ENCODE results near the gene PPIF. TPM values are rescaled to one million over a fixed set of nuclear protein-coding genes. Genes with fewer than 3 reads are reported as not detected.

The PPIF gene
- total RNA-seq, 1 donor from 2014 or later: 58.7 TPM

DNA sequence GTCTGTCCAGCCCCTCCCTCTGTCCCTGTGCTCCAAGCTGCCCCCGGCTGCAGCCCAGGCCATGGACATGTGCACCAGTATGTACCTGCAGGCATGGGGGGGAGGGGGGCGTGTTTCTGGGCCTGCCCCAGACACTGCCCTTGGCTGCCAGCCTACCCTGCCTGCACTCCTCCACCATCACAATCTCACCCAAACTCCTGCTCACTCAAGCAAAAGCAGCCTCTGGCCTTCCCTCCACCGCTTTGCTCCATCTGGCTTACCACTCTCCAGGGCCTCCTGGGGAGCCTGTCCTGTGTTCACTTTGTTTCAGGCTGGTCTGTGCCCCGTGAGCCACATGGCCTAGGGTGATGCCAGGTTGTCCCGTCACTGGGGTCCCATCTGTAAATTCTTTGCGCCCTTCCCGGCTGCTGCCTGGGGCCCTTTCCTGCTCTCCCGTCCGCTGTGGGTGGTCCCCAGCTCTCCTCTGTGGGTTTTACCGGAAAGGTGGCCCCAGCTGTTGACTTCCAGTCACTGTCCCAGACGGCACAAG is 33.3 kb upstream of the PPIF start:
- no peak for DNase-seq (ENCODE audit: low read depth)

DNA sequence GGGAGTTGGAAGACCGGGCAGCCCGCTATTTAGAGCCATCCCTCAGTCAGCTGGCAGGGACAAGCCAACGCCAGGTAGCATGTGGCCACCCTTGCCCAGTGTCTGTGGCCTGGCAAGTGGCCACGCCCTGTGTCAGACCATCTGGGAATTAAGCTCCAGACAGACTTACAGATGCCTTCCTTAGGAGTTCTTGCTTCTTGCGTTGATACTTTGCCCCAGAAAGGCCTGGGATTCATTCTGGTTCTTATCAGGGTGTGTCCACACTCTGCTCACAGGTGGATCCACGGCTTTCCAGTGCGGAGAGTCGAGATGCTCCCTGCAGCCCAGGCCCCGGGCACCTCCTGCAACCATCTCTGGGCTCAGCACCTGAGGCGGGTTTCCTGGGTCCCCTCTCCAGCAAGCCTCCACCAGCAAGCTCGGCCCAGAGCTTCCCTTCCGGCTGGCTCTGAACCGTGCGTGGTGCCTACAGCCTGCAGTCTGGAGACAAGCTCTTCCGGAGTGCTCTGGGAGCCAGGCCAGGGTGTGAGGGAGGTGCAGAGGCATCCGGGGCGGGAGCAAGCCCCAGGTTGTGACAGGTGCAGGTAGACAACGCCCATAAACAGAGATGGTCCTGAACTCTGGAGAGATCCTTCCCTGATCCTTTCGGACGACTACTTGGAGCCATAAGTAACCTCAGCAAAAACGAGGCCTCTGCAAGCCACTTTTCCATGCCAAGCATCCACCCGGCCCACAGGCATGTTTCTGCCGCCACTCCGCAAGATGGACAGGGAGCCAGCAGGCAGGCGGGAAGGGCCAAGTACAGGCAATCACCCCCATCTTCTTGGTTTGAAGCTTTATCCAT is 32.3 kb upstream of the PPIF start:
- no peak for DNase-seq (ENCODE audit: low read depth)

DNA sequence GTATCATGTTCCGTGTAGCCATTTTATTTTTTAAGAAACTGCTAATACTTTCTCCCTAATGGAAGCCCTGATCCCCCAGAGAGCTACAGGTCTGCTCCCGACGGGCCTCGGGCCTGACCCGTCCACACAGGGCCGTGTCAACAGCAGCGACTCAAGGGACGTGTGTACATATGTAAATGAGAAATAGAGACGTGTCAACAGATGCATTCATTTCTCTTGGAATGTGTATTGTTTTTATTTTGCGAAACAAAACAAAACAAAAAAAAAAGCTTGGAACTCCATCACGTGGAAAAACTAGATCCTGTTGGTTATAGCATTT is 31.7 kb upstream of the PPIF start:
- DNase-seq (ENCODE audit: low read depth): no peak

DNA sequence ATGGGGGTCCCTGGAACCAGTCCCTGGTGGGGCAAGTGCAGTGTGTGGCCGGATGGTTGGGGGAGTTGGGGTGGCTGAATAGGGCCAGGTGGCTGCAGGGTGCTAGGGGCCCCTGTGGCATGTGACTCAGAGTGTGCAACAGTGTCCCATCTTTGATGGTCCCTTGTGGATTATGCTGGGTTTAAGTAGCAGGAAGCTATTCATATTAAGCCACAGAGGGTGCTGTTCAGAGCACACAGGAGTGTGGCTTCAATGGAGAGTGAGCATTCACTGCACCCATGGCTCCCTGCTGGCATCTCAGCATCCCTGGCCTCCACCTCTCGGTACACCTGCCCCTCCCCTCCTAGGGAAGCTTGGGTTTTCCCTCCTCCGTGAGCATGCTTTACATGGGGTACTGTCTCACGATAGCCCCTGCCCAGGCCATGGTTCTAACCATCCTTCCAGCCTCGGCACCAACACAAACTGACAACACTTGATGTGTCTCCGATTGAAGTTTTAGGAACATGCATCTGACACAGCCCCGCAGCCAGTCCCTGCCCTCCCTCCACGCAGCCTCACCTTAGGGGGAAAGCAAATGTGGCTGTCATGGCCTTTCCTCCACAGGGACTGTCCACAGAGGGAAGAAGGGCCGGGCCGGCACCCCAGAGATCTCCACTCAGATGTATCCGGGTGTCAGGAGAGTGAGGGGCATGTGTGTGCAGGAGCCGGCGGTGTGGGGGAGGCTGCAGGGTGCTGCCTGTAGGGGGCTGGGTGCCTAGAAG is 30.4 kb upstream of the PPIF start:
- peak; percentile 36 for DNase-seq (ENCODE audit: low read depth)

DNA sequence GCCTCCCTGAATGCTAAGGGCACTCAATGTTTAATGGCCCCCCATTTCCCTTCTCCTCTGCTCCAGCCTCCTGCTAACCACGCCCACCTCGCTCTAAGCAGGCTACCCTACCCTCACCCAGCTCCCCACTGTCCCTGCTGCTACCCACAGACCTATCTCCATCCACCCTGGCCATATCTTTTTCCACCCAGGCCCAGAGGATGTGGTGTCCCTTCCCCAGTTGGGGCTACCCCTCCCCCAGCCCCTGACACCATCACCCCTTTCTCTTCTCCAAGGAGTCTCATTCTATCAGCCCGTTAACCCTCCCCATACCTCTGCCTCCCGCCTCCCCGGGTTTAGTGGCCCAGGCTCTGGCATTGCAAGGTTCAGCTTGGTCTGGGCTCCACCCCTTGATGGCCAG is 28.9 kb upstream of the PPIF start:
- no peak for DNase-seq (ENCODE audit: low read depth)

DNA sequence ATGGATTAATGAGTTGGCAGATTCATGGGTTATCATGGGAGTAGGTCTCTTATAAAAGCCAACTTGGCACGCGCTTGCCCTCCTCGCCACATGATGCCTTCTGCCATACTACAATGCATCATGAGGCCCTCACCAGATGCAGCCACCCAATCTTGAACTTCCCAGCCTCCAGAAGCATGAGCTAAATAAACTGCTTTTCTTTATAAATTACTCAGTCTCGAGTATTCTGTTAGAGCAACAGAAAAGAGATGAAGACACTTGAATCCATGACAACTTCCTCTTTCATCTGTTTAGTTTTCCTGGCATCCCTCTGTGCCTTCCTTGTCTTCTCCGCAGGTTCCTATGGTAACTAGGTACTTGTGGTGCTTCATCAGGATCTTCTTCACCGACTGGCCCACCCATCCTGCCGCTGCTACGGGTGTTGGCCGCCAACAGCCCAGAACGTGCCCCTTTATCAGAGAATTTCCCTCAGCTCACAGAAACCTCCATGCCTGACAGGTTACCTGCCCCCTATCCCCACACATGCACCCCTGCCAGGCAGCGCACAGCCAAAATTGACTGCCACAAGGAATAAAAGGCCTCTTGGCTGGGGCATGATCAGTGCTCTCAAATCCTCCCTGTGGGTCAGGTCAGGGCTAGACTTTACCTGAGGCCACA is 28.0 kb upstream of the PPIF start:
- no peak for DNase-seq (ENCODE audit: low read depth)

DNA sequence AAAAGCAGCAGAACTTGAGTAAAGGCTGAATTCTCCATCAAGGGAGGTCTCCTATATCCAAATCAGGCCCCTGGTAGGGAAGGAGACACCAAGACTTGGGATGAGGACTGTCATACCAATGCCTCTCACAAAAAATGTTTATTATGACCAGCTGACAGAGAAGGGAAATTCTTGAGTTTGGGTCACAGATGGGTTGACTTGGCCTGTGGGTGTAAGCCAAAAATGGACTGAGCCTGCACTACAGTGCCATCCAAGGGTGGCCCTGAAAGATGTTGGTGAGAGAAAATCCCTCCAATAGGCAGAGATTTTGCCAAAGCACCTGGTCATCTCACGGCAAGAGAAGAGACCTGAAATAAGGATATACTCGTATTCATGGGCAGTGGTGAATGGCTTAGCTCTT is 27.0 kb upstream of the PPIF start:
- DNase-seq (ENCODE audit: low read depth): no peak

DNA sequence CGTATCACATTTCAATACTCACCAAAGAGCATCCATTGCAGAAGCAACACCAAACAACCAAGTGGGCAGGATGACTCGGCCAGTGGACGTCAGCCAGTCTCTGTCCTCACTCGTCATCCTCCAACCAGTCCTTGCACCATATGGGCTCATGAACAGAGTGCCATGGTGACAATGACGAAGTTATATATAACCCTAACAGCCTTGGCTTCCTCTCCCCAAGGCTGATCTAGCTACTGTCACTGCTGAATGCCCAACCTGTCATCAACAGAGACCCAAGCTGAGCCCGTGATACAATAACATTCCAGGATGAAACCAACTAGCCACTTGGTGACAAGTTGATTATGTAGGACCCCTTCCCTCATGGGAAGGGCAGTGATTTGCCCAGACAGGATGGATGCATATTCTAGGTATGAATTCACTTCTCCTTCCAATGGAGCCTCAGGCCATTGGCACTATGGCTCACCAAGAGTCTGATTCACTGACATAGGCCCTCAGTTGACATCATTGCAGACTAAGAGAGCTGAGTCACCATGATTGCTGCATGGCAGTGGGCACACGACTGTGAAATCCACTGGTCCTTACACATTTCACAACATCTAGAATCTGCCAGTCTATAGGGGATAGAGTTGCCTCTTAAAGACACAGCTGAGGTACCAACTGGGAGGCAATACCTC is 26.3 kb upstream of the PPIF start:
- peak; percentile 97 for DNase-seq (ENCODE audit: low read depth)

DNA sequence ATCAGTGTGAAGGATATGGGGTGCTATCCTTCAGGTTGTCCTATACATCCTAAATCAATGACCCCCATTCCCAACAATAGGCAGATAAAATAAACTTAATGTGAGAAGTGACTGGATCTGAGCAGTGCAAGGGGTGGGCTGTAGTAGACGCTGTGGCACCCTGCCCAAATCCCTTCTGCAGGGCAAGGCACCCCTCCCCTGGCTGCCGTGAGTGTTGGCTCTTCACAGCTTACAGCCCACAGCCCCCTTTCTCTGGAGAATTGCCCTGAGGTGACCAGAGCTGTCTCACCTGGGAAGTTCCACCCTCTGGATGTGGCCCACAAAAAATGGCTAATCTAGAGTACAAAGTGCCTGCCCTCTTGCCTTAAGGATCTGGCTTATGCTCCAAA is 25.8 kb upstream of the PPIF start:
- no peak for DNase-seq (ENCODE audit: low read depth)

DNA sequence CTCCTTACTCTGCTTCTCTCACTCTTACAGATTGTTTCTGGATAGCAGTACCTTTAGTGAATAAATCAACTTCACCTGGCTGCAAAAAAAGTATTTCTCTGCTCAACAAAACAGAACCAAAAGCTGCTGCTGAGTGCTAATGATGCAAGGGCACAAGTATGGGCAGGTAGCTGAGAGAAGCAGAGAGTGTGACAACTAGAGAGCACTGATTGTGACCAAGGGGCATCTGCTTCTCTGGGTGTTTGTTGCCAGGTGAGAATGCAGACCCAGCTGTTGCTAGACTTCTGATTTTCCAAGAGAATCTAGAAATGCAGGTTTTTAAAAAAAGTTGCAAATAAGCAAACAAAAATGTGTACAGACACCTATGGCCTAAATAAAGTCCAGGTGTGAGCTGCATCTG is 25.3 kb upstream of the PPIF start:
- no peak for DNase-seq (ENCODE audit: low read depth)

DNA sequence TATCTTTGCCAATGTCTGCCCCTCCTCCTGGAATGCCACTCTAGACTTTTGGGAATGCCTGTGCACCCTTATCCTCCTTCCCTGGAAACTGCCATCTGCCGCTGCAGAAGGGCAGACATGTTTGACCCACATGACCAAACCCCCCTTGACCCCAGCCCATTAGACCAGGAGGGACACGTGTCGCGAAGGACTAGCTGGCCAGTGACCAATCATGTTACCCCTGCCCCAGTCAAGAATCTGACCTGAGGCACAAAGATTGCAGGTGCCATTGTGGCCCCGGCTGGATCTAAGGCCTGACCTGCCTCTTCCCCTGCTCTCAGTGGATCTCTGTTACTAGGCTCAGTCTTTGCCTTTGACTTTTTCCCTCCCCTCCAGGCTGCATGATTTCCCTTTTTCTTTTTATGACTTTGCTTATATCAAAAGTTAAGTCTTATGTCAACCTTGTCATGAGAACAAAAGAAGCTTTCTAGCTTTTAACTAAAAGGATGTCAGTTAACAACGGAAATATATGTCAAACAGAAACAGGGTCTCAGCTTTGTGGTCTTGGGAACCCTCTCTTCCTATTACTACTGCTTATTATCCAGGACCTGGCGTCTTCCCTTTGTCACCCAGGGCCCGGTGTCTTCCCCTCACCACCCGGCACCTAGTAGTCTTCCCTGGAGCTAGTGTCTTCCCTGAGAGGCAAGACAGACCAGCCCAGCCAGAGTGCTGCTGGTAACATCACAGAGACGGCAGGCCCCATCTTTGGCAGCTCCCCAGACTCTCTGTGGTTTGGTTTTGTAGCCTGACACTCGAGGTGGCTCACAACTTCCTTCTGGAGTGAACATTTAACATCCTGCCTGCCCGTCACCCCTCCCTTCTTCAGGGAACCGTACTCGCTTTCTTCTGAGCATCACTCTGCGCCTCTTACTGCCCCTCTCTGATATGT is 24.4 kb upstream of the PPIF start:
- DNase-seq (ENCODE audit: low read depth): peak; percentile 68

DNA sequence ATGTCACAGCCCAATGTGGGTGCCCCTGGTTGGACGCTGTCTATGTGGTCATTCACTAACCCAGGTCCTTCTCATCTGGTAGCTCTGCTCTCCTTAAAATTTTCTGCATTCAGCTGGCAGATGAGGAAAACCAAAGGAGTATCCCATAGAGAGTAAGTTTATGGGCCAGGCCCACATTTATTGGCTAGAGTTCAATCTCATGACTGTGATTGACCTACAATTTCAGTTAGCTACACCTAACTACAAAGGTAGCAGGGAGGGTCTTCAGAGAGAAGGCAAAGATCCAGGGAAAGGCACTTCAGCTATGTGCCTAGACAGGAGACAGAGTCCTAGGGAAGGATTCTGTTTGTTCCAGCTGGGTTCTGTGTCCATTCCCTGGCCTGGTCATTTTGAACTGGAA is 23.7 kb upstream of the PPIF start:
- DNase-seq (ENCODE audit: low read depth): no peak

DNA sequence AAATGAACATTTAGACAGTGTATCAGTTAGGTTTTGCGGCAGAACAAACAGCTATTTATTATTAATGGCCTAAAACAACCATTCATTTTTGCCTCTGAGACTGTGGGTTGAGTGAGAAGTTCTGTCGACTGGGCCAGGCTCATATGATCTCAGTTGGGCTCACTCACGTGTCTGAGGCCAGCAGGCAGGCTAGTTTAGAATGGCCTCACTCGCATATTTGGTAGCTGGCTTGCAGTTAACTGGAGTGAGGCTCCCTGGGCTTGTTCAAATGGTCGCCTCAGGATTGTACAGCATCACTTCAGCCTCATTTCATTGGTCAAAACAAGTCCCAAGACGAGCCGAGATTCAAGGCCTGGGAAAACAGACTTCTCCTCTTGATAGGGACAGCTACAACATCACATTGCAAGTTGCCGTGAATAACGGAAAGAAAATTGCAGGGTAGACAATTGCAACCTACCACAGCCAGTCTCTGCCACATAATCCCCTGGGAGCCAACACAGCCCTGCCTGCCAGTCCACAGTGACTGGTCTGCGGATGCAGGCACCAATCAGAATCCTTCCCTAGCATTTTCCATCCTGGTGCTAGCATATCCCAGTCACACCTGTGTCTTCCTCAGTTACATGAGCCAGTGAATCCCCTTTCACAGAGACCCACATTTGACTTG is 23.1 kb upstream of the PPIF start:
- no peak for DNase-seq (ENCODE audit: low read depth)

DNA sequence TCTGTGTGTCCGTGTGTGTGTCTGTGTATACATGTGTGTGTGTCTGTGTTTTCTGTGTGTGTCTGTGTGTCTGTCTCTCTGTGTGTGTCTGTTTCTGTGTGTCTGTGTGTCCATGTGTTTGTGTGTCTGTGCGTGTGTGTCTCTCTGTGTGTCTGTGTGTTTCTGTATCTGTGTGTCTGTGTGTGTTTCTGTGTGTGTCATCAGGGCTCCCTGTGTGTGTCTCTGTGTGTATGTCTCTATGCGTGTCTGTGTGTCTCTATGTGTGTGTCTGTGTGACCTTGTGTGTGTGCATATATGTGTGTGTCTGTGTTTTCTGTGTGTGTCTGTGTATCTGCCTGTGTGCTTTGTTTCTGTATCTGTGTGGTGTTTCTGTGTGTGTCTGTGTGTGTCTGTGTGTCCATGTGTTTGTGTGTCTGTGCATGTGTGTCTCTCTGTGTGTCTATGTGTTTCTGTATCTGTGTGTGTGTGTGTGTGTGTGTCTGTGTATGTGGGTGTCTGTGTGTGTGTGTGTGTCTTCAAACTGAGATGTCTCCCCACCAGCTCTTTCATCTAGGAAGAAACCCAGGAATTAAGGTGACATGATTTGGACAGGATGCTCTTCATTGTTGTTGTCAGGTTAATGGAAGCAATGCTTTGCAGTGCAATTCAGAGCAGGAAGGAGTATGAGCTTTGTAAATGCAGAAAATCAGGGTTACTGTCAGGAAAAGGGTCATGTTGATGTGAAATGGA is 20.7 kb upstream of the PPIF start:
- no peak for DNase-seq (ENCODE audit: low read depth)

DNA sequence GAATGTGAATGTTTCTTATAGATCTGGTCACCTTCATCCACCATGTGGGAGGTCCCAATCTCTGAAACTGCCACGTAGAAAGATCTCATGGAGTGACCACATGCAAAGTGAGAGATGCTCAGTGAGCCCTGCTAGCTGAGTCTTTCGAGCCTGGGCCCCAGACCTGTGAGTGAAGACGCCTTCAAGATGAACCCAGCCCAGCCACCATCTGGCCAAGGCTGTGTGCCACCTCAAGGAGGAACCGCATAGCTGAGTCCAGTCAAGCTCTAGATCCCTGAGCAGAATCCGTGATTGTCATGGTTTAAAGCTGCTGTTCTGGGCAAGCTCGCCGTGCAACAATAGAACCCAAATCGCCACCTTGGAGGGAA is 20.2 kb upstream of the PPIF start:
- no peak for DNase-seq (ENCODE audit: low read depth)

DNA sequence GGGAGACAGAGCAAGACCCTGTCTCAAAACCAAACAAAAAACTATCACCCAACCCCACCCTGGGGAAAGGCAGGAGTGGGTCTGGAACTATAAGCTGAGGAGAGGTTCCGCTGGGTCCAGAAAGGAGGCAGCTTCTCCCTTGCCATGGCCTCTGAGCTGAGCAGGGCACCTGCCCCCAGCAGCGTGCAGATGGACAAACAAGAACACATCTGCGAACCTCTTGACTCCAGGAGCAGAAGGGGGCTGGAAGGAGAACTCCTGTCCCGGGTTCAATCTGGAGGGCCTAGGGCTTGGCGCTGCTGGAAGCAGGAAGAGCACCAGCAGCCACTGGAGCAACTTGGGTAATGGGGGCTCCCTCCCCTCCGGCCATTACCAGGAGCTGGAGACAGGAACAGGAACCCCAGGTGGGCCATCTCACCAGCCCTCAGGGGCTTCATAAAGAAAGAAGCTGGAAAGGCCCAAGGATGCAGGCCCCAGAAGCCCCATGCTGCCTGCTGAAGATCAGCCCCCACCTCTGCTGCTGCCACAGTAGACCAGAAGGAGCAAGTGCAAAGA is 19.0 kb upstream of the PPIF start:
- DNase-seq (ENCODE audit: low read depth): no peak

DNA sequence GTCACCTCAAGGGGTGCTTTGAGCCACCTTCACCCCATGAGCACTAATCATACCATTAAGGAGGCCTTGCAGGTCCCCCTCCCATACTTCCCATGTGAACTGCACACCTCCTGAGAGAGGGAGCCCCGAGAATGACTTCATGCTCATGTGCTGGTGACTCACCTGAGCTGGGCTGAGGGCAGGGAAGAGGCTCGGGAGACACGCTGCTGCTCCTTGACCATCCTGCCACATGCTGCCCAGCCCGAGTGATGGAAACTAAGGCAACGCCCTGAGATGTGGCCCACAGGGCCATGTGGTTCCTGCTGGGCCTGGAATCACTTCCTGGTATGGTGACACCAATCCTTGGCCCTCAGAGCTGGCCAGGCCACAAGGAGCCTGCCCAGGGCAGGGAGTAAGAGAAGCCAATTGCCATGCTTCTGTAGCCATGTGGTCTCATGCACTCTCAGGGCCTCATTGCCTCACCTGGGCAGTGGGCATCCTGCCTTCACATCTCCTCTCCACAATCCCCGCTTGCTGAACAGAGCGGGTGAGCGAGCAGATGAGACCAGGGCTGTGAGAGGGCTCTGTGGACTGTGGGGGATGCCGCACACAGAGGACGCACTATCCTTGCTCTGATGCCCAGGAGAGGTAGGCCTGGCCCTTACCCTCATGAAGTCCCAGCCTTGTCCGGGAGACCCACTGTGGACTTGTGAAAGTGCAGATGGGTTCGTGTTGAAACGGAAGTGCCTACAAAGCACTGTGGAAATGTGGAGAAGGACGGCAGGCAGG is 18.3 kb upstream of the PPIF start:
- peak; percentile 72 for DNase-seq (ENCODE audit: low read depth)

DNA sequence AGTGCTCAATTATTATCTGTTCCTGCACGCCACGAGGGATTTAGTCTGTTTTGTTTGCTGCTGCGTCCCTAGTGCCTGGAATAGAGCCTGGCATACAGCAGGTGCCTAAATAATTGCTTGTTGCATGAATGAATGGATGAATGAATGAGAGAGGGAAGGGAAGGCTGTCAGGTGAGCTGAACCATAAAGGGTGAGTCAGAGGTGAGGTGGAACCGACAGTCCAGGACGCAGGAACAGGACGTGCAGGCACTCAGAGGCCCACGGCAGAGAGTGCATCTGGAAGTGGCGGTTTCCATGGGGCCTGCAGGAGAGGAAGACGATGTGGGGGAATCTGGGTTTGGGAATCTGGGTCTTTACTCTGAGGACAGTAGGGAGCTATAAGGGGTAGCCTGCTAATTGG is 17.7 kb upstream of the PPIF start:
- peak; percentile 58 for DNase-seq (ENCODE audit: low read depth)

DNA sequence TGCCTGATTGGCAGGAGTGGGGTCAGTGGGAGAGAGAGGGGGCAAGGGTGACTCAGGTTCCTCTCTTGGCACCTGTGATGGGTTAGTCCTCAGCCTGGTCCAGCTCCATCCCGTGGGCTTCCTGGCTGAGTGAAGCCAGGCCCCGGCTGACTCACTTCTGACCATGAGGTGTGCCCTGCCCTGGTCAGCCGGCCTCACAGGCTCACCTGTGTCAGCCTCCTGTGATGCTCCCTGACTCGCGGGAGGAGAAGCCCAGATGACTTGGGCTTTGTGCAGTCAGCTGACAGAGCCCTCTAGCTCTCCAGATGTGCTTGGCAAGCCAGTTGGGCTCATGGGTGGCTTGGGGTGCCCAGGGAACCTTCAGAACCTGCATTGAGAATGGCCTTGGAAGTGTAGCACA is 16.0 kb upstream of the PPIF start:
- DNase-seq (ENCODE audit: low read depth): peak; percentile 21
